ENCODE measurements around the gene CCDC116.

- no peak for TF ChIP-seq SPI1 (IDR thresholded peaks at IDR 0.05; ENCODE audit: borderline replicate concordance, insufficient read depth, low read depth, low read length)
- no peak for TF ChIP-seq ESRRA (IDR thresholded peaks at IDR 0.05; ENCODE audit: low read length)
- TF ChIP-seq MXI1 (IDR thresholded peaks at IDR 0.05; ENCODE audit: low read depth, low read length): no peak
- TF ChIP-seq, protein P1, sequence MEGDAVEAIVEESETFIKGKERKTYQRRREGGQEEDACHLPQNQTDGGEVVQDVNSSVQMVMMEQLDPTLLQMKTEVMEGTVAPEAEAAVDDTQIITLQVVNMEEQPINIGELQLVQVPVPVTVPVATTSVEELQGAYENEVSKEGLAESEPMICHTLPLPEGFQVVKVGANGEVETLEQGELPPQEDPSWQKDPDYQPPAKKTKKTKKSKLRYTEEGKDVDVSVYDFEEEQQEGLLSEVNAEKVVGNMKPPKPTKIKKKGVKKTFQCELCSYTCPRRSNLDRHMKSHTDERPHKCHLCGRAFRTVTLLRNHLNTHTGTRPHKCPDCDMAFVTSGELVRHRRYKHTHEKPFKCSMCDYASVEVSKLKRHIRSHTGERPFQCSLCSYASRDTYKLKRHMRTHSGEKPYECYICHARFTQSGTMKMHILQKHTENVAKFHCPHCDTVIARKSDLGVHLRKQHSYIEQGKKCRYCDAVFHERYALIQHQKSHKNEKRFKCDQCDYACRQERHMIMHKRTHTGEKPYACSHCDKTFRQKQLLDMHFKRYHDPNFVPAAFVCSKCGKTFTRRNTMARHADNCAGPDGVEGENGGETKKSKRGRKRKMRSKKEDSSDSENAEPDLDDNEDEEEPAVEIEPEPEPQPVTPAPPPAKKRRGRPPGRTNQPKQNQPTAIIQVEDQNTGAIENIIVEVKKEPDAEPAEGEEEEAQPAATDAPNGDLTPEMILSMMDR (IDR thresholded peaks at IDR 0.05 in 2 of 3, conservative IDR thresholded peaks at IDR 0.05 in 1 of 3; ENCODE audit: control insufficient read depth in 2 of 3, extremely low read depth in 1 of 3, insufficient read depth in 1 of 3, low read depth in 3 of 3, low read length in 3 of 3): no peak
- no peak for TF ChIP-seq GABPA (IDR thresholded peaks at IDR 0.05; ENCODE audit: low read depth)
- TF ChIP-seq NR2C2 (IDR thresholded peaks at IDR 0.05; ENCODE audit: borderline replicate concordance, control insufficient read depth, insufficient read length, low read depth): no peak
- no peak for TF ChIP-seq EGR1 (IDR thresholded peaks at IDR 0.05; ENCODE audit: borderline replicate concordance in 1 of 2, low read depth in 2 of 2, low read length in 2 of 2)
- TF ChIP-seq ZZZ3 (IDR thresholded peaks at IDR 0.05; ENCODE audit: control insufficient read depth, insufficient read length, low read depth): no peak
- TF ChIP-seq NFIC (IDR thresholded peaks at IDR 0.05; ENCODE audit: low read depth, low read length): no peak
- TF ChIP-seq EP300 (IDR thresholded peaks at IDR 0.05; ENCODE audit: borderline replicate concordance in 1 of 2, control insufficient read depth in 1 of 2, low read depth in 2 of 2, low read length in 2 of 2): no peak
- TF ChIP-seq ZNF274 (IDR thresholded peaks at IDR 0.05; ENCODE audit: insufficient read depth, insufficient read length): no peak
- no peak for TF ChIP-seq POLR2AphosphoS5 (IDR thresholded peaks at IDR 0.05; ENCODE audit: low read length)
Measured at GRCh38 chr22:21634081-21634480, 1.5 kb downstream of the CCDC116 start.
